GM23248 (cell line): Measurements from ENCODE around the gene DLST. TPM values are rescaled to one million over a fixed set of nuclear protein-coding genes. Genes with fewer than 3 reads are reported as not detected.
A peak's percentile ranks its signal among the peaks of the same experiment; 100 is the strongest.

Experiments used
- DNase-seq: peaks from one replicate; pipeline ENCODE4 v3.0.0-alpha.2; 2015
- H2AFZ ChIP-seq: fragments of 200-600 bp; sonication (generic); 2 replicates; pipeline ENCODE4 v1.6.1; 2016; ENCODE audit warnings: antibody characterized with exemption
- H3F3A ChIP-seq: fragments of 200-600 bp; sonication (generic); 2 replicates; pipeline ENCODE4 v1.6.1; 2016; ENCODE audit warnings: mild to moderate bottlenecking, antibody characterized with exemption, mixed run types; ENCODE audit not compliant: insufficient read depth
- H3K27ac ChIP-seq: fragments of 200-600 bp; sonication (generic); 2 replicates; pipeline ENCODE4 v1.5.1; 2016; ENCODE audit warnings: mild to moderate bottlenecking
- H3K27me3 ChIP-seq: fragments of 200-600 bp; sonication (generic); replicated peaks from 2 replicates; pipeline ENCODE4 v1.6.1; 2016; ENCODE audit warnings: mild to moderate bottlenecking; ENCODE audit not compliant: insufficient read depth
- H3K36me3 ChIP-seq: fragments of 200-600 bp; sonication (generic); 2 replicates; pipeline ENCODE4 v1.6.1; 2016; ENCODE audit warnings: low read depth, mild to moderate bottlenecking
- H3K4me1 ChIP-seq: fragments of 200-600 bp; sonication (generic); 2 replicates; pipeline ENCODE4 v1.6.1; 2016; ENCODE audit warnings: mild to moderate bottlenecking; ENCODE audit not compliant: insufficient read depth
- H3K4me2 ChIP-seq: fragments of 200-600 bp; sonication (generic); one replicate; pipeline ENCODE4 v1.6.1; 2016; ENCODE audit warnings: mild to moderate bottlenecking; ENCODE audit not compliant: unreplicated experiment
- H3K4me3 ChIP-seq: fragments of 200-600 bp; sonication (generic); 2 replicates; pipeline ENCODE4 v1.5.1; 2016; ENCODE audit warnings: mild to moderate bottlenecking
- H3K79me2 ChIP-seq: fragments of 200-600 bp; sonication (generic); 2 replicates; pipeline ENCODE4 v1.6.1; 2016; ENCODE audit warnings: mild to moderate bottlenecking; ENCODE audit not compliant: insufficient read depth
- H3K9ac ChIP-seq: fragments of 200-600 bp; sonication (generic); 2 replicates; pipeline ENCODE4 v1.6.1; 2016; ENCODE audit warnings: mild to moderate bottlenecking
- H3K9me2 ChIP-seq: fragments of 200-600 bp; sonication (generic); 2 replicates; pipeline ENCODE4 v1.6.1; 2016; ENCODE audit warnings: mixed run types, mild to moderate bottlenecking, moderate library complexity; ENCODE audit not compliant: insufficient read depth
- H3K9me3 ChIP-seq: fragments of 200-600 bp; sonication (generic); one replicate; pipeline ENCODE4 v1.6.1; 2017; ENCODE audit warnings: low read depth
- H4K20me1 ChIP-seq: fragments of 200-600 bp; sonication (generic); 2 replicates; pipeline ENCODE4 v1.6.0; 2016; ENCODE audit not compliant: insufficient read depth
- EZH2 ChIP-seq: fragments of 200-600 bp; sonication (generic); IDR thresholded peaks from 2 replicates; pipeline ENCODE4 v1.6.1; 2018; ENCODE audit warnings: antibody characterized with exemption, mild to moderate bottlenecking; ENCODE audit not compliant: insufficient read depth, poor library complexity, severe bottlenecking
- EZH2phosphoT487 ChIP-seq: fragments of 200-600 bp; sonication (generic); IDR thresholded peaks from 2 replicates; pipeline ENCODE4 v1.6.1; 2018; ENCODE audit warnings: antibody characterized with exemption, moderate library complexity, mild to moderate bottlenecking, low read depth; ENCODE audit not compliant: insufficient read depth
- WGBS, 2 experiments: methylation state at CpG; one replicate each; pipeline ENCODE4 v1.1.6; 2015 to 2017; ENCODE audit warnings: low lambda C conversion rate in 2 of 2, low coverage in 1 of 2; ENCODE audit errors: missing lambda C conversion rate in 2 of 2; 5-methylcytosine and 5-hydroxymethylcytosine counted together
- in situ Hi-C: fragments of 300-500 bp; cut with MboI; formaldehyde crosslinking; loops from 2 replicates; pipeline ENCODE4 v1.15.0; 2020
- polyA plus RNA-seq: library from polyadenylated mRNA; unstranded; fragments of >200 nt; fragmentation: Nextera tagmentation; extraction: Ambion mirVana; gene quantifications from 2 replicates; pipeline ENCODE4 v1.2.1, GENCODE V29; 2016
- total RNA-seq: library from RNA; depleted of rRNA; stranded (reverse); fragments of >200 nt; shearing (Covaris generic); gene quantifications from 2 replicates; pipeline ENCODE4 v1.2.3, GENCODE V29; 2014

DLST gene
- total and polyA plus RNA-seq, 2 experiments from 2014 or later, result 11.8 to 60.8 TPM

DNA sequence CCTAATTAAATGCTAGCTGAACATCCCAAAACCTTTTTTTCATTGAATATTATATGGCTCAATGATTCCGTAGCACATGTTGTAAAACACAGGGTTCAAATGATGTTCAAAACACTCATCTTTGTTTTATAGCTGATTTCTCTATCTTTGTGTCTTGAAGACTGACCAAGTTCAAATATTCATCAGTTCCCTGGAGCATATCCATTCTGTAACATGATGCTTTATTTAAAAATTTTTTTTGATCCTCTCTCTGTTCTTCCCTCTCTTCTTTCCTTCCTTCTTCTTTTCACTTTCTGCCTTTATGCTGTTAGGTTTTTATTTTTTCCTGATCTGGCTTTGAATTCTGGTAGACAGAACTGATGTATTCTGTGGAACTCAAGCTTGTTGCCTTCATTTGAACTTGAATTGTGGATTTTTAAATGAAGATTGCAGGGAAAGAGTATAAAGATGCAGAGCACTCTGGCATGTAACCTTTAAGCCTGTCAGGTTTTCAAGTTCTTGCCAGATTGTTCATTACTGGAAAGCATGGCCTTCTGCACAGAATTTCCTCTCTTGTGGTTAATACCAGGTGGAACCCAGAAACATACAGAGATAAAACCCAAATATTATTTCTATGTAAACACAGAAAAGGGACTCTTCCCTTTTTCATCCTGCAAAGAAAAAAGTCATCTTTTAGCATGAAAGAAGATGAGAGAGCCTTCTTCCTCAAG is 45.3 kb upstream of the DLST start:
- in situ Hi-C loops, result no loop called here
- 66 to 95% methylated on average over 1 of the region's 1 CpG for WGBS, 2 experiments
- no peaks in the 10 kb centered on the region for H4K20me1 ChIP-seq
- no peak overlapping the region for H2AFZ ChIP-seq
- peaks cover 13% of the 10 kb centered on the region for H3K36me3 ChIP-seq
- no peak overlapping the region for H3K9ac ChIP-seq
- H3K4me2 ChIP-seq, result peak overlapping the region; percentile 10
- H3F3A ChIP-seq, result peaks cover 27% of the 10 kb centered on the region
- H3K9me2 ChIP-seq, result no peaks in the 10 kb centered on the region
- no peak for TF ChIP-seq EZH2phosphoT487
- no peak for TF ChIP-seq EZH2
- H3K27ac ChIP-seq, result no peak overlapping the region
- H3K4me1 ChIP-seq, result peaks cover 18% of the 10 kb centered on the region
- no peaks in the 10 kb centered on the region for H3K9me3 ChIP-seq
- peak; percentile 34 for DNase-seq
- H3K4me3 ChIP-seq, result no peak overlapping the region
- no peaks in the 10 kb centered on the region for H3K79me2 ChIP-seq
- H3K27me3 ChIP-seq, result no peaks in the 10 kb centered on the region

DNA sequence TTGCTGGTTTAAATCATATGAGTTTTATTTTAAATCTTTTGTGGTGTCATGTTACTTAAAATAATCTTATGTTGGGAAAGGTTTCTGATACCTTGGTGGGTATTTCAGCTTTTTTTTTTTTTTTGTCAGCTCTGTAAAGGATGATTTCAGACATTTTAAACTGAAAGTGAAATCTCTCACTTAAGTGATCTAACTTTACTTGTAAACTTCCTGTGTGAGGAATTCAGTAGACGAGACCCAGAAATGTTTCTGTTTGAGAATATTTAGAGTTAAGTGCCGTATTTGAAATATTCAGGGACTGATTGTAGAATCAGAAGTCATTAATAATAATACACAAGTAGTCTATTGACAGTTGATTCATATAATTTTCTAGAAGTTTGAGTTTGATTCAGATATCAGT is 43.5 kb upstream of the DLST start:
- in situ Hi-C loops, result no loop called here

DNA sequence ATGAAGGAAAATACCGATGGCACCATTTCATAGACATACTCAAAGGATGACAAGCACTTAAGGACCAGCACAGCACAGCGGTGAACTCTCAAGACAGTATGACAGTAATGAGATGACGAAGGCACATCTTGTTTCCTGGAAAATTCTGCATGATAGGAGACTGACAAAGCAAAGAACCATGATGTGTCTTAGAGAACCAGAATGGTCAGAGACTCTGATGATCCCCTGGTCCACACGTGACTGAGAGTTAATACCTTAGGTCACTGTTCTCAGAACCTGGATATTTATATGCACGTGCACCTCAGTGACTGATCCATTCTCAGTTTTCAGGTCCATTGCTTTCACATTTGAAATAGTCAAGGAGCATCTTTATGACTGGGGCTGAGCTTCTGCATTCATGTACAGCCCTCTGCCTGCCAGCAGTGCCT is 41.1 kb upstream of the DLST start:
- H3K27me3 ChIP-seq, result no peaks in the 10 kb centered on the region
- no peaks in the 10 kb centered on the region for H4K20me1 ChIP-seq
- TF ChIP-seq EZH2 (no peak), EZH2phosphoT487 (no peak)
- 77 to 79% methylated on average over 5 of the region's 5 CpGs for WGBS, 2 experiments
- no peak overlapping the region for H2AFZ ChIP-seq
- no peaks in the 10 kb centered on the region for H3K9me3 ChIP-seq
- H3K4me1 ChIP-seq, result peaks cover 45% of the 10 kb centered on the region
- DNase-seq, result no peak
- no peak overlapping the region for H3K27ac ChIP-seq
- H3K36me3 ChIP-seq, result peaks cover 6% of the 10 kb centered on the region; the same call in 1 of the 2 replicates
- H3K4me2 ChIP-seq, result no peak overlapping the region
- H3F3A ChIP-seq, result peaks cover 44% of the 10 kb centered on the region
- H3K4me3 ChIP-seq, result no peak overlapping the region
- H3K9me2 ChIP-seq, result no peaks in the 10 kb centered on the region
- H3K9ac ChIP-seq, result no peak overlapping the region
- in situ Hi-C loops, result no loop called here
- no peaks in the 10 kb centered on the region for H3K79me2 ChIP-seq

More for the DNA sequence above, 43.5 kb upstream of the DLST start:
- peaks cover 23% of the 10 kb centered on the region for H3K4me1 ChIP-seq
- 85 to 87% methylated on average over 2 of the region's 2 CpGs for WGBS, 2 experiments
- H3K27me3 ChIP-seq, result no peaks in the 10 kb centered on the region
- peaks cover 30% of the 10 kb centered on the region for H3F3A ChIP-seq
- H3K9me2 ChIP-seq, result no peaks in the 10 kb centered on the region
- no peaks in the 10 kb centered on the region for H4K20me1 ChIP-seq
- no peak for TF ChIP-seq EZH2
- TF ChIP-seq EZH2phosphoT487, result no peak
- peaks cover 6% of the 10 kb centered on the region; the same call in 1 of the 2 replicates for H3K36me3 ChIP-seq
- H3K79me2 ChIP-seq, result no peaks in the 10 kb centered on the region
- H3K9me3 ChIP-seq, result no peaks in the 10 kb centered on the region
- no peak overlapping the region for H3K9ac ChIP-seq
- no peak overlapping the region for H3K4me3 ChIP-seq
- no peak for DNase-seq
- no peak overlapping the region for H2AFZ ChIP-seq
- no peak overlapping the region for H3K27ac ChIP-seq
- no peak overlapping the region for H3K4me2 ChIP-seq

DNA sequence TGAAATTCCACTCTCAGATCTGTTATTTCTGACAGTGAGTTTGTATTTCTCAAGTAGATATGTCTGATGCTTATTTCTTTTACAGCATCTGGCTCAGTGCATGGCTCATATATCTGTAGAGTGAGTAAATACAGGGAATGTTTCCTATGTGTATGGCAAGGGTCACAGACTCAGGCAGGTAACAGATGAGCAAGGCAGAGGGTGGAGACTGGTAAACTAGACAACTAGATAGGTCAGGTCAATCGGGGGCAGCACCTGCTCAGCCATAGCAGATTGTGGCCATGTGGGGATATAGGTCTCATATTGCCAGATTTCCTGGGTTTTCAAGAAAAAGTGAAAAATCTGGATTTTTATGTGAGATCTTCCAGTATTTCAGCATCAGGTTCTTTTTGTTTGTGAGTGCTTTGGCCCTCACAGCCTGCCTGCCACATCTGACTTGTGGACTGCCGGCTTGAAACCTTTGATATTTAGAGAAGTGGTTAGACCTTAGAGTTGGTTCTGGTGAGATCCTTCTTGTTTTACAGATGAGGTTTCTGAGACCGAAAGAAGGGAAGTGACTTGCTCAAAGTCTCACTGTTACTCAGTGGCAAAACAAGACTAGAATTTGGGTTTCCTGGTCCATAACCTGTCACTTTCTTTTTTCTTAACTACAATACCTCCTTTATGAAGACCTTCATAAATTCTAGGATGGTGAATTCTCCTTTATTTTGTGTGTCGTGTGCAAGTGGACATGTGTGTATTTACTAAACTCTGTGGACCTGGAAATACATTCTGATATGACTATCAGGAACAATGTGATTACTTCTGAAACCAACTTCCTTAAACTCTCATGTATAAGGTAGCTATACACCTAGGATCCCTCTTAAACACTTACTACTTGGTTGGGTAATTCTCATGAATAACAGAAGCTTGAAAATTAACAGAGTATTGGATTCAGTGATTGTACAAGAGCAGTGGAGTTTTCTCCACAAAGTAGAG is 40.2 kb upstream of the DLST start:
- no peaks in the 10 kb centered on the region for H3K9me2 ChIP-seq
- H2AFZ ChIP-seq, result no peak overlapping the region
- H3F3A ChIP-seq, result peaks cover 44% of the 10 kb centered on the region
- 99% methylated on average over 4 of the region's 4 CpGs for WGBS, 2 experiments
- no peaks in the 10 kb centered on the region for H3K27me3 ChIP-seq
- H3K4me1 ChIP-seq, result peaks cover 46% of the 10 kb centered on the region
- H3K27ac ChIP-seq, result no peak overlapping the region
- no peaks in the 10 kb centered on the region for H3K79me2 ChIP-seq
- H4K20me1 ChIP-seq, result no peaks in the 10 kb centered on the region
- in situ Hi-C loops, result no loop called here
- H3K36me3 ChIP-seq, result peaks cover 6% of the 10 kb centered on the region; the same call in 1 of the 2 replicates
- no peak overlapping the region for H3K9ac ChIP-seq
- no peak for DNase-seq
- no peak overlapping the region for H3K4me2 ChIP-seq
- H3K9me3 ChIP-seq, result no peaks in the 10 kb centered on the region
- TF ChIP-seq EZH2 (no peak), EZH2phosphoT487 (no peak)
- no peak overlapping the region for H3K4me3 ChIP-seq
